WTC11 (cell line): ENCODE data around the gene CNTNAP2. TPM values are rescaled to one million over a fixed set of nuclear protein-coding genes. Genes with fewer than 3 reads are reported as not detected.

Source experiments
- ATAC-seq: fragments of 200-7000 bp; cut with Tn5 transposase; 2 replicates; pipeline ENCODE4 v1.10.0; 2021; ENCODE audit warnings: mild to moderate bottlenecking, moderate library complexity
- CTCF ChIA-PET: fragments of 300-600 bp; sonication (Branson Sonifier 250); formaldehyde crosslinking; loops from one replicate; lab custom pipeline; 2021; ENCODE audit warnings: antibody characterized with exemption; lab: Charles Lee
- POLR2A ChIA-PET: fragments of 350-600 bp; sonication (Branson Sonifier 250); formaldehyde crosslinking; loops from one replicate; lab custom pipeline; 2021; ENCODE audit warnings: antibody characterized with exemption; lab: Charles Lee
- DNase-seq: peaks from one replicate; pipeline ENCODE4 v3.0.0; 2021; ENCODE audit warnings: low spot score
- H3K27ac Mint-ChIP-seq: 2 replicates; pipeline ENCODE4 v1.8.0; 2021; ENCODE audit warnings: mixed read lengths
- H3K27me3 Mint-ChIP-seq: 2 replicates; pipeline ENCODE4 v1.8.0; 2021; ENCODE audit warnings: low read depth, mild to moderate bottlenecking, moderate library complexity, mixed read lengths
- H3K36me3 Mint-ChIP-seq: 2 replicates; pipeline ENCODE4 v1.8.0; 2021; ENCODE audit warnings: mixed read lengths
- H3K4me1 Mint-ChIP-seq: 2 replicates; pipeline ENCODE4 v1.8.0; 2022; ENCODE audit warnings: mixed read lengths
- H3K4me3 Mint-ChIP-seq: 2 replicates; pipeline ENCODE4 v1.8.0; 2021; ENCODE audit warnings: mild to moderate bottlenecking, moderate library complexity, mixed read lengths
- H3K9me3 Mint-ChIP-seq: 2 replicates; pipeline ENCODE4 v1.8.0; 2021; ENCODE audit warnings: mixed read lengths
- AFF4 ChIP-seq: sonication (generic); formaldehyde crosslinking; IDR thresholded peaks from 2 replicates; pipeline ENCODE4 v1.8.1; 2023; ENCODE audit warnings: mild to moderate bottlenecking, missing genetic modification reagents, borderline replicate concordance
- ATF3 ChIP-seq: sonication (generic); formaldehyde crosslinking; conservative IDR thresholded peaks from 2 replicates; pipeline ENCODE4 v1.8.1; 2022; ENCODE audit warnings: mild to moderate bottlenecking, missing genetic modification reagents
- CBFB ChIP-seq: sonication (generic); formaldehyde crosslinking; IDR thresholded peaks from 2 replicates; pipeline ENCODE4 v1.8.1; 2022; ENCODE audit warnings: mild to moderate bottlenecking, low read depth, missing genetic modification reagents
- CREM ChIP-seq: sonication (generic); formaldehyde crosslinking; IDR thresholded peaks from 2 replicates; pipeline ENCODE4 v1.8.1; 2022; ENCODE audit warnings: mild to moderate bottlenecking, missing genetic modification reagents, moderate library complexity
- E2F1 ChIP-seq: sonication (generic); formaldehyde crosslinking; IDR thresholded peaks from 2 replicates; pipeline ENCODE4 v1.8.0; 2022; ENCODE audit warnings: mild to moderate bottlenecking, missing genetic modification reagents
- FOXJ3 ChIP-seq: sonication (generic); formaldehyde crosslinking; IDR thresholded peaks from 2 replicates; pipeline ENCODE4 v1.9.0; 2021; ENCODE audit warnings: missing genetic modification reagents, mild to moderate bottlenecking, borderline replicate concordance
- FOXP4 ChIP-seq: sonication (generic); formaldehyde crosslinking; IDR thresholded peaks from 2 replicates; pipeline ENCODE4 v1.8.0; 2022; ENCODE audit warnings: mild to moderate bottlenecking, missing genetic modification reagents
- KAT7 ChIP-seq: sonication (generic); formaldehyde crosslinking; IDR thresholded peaks from 2 replicates; pipeline ENCODE4 v1.8.1; 2023; ENCODE audit warnings: missing genetic modification reagents, mild to moderate bottlenecking, borderline replicate concordance
- MXD4 ChIP-seq: fragments of 250-450 bp; sonication (Bioruptor Pico); IDR thresholded peaks from 2 replicates; pipeline ENCODE4 v1.8.0; 2021; ENCODE audit warnings: mild to moderate bottlenecking, moderate library complexity, borderline replicate concordance
- MYBL2 ChIP-seq: sonication (generic); formaldehyde crosslinking; IDR thresholded peaks from 2 replicates; pipeline ENCODE4 v1.8.1; 2023; ENCODE audit warnings: mild to moderate bottlenecking, moderate library complexity, missing genetic modification reagents
- NFATC4 ChIP-seq: fragments of 250-450 bp; sonication (Bioruptor Pico); IDR thresholded peaks from 2 replicates; pipeline ENCODE4 v1.9.0; 2021; ENCODE audit warnings: mild to moderate bottlenecking
- STAT6 ChIP-seq: sonication (generic); formaldehyde crosslinking; conservative IDR thresholded peaks from 2 replicates; pipeline ENCODE4 v1.8.1; 2023; ENCODE audit warnings: mild to moderate bottlenecking, low read depth, missing genetic modification reagents, moderate library complexity
- ZNF281 ChIP-seq: sonication (generic); formaldehyde crosslinking; IDR thresholded peaks from 2 replicates; pipeline ENCODE4 v1.8.0; 2023; ENCODE audit warnings: mild to moderate bottlenecking, missing genetic modification reagents
- ZNF416 ChIP-seq: fragments of 250-450 bp; sonication (Bioruptor Pico); IDR thresholded peaks from 2 replicates; pipeline ENCODE4 v1.9.0; 2021; ENCODE audit warnings: mild to moderate bottlenecking, inconsistent platforms
- total RNA-seq: library from RNA; stranded (reverse); gene quantifications from 3 replicates; pipeline ENCODE4 v1.2.3, GENCODE V29; 2021
- TF ChIP-seq, protein P1 (sequence below): sonication (generic); formaldehyde crosslinking; IDR thresholded peaks from 2 replicates; pipeline ENCODE4 v1.8.1; 2022; ENCODE audit warnings: low read depth, mild to moderate bottlenecking, moderate library complexity, missing genetic modification reagents, borderline replicate concordance
- TF ChIP-seq, protein P2 (sequence below): sonication (generic); formaldehyde crosslinking; IDR thresholded peaks from 2 replicates; pipeline ENCODE4 v1.8.1; 2022; ENCODE audit warnings: low read depth, missing genetic modification reagents, borderline replicate concordance
- TF ChIP-seq, protein P3 (sequence below): sonication (generic); formaldehyde crosslinking; IDR thresholded peaks from 2 replicates; pipeline ENCODE4 v1.8.1; 2023; ENCODE audit warnings: mild to moderate bottlenecking, missing genetic modification reagents

Gene CNTNAP2
- total RNA-seq, 1 experiment from 2014 or later, result 63.8 TPM

DNA sequence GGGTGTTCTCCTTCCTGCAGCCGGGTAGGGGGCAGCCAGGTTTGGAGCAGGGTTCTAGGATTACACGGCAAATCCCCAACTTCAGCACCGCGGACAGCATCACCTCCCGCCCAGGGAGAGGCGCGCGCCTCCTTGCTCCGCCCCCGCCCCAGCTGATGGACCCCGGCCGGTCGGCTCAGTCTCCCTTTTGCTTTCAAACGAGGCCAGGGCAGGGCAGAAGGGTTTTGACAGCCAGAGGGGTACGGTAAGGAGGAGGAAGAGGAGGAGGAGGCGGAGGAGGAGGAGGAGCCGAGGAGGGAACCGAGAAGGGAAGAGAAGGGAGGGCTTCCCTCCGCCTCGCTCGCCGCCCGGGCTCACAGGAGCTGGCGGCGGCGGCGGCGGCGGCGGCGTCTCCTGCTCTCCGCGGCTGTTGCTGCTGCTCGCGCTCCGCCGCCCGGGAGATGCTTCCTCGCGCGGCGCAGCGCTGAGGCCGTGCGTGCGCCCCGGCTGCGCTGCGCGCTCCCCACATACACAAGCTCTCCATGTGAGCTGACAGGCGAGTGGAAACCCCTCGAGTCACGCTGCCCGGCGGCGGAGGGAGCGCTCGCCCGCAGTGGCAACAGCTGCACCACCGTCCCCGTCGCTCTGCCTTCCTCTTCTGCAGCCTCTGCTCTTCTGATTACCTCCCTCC, 615 bp upstream of the CNTNAP2 start:
- H3K27me3 Mint-ChIP-seq, result peaks cover 32% of the 10 kb centered on the region
- H3K27ac Mint-ChIP-seq, result no peak overlapping the region
- TF ChIP-seq, protein P1, sequence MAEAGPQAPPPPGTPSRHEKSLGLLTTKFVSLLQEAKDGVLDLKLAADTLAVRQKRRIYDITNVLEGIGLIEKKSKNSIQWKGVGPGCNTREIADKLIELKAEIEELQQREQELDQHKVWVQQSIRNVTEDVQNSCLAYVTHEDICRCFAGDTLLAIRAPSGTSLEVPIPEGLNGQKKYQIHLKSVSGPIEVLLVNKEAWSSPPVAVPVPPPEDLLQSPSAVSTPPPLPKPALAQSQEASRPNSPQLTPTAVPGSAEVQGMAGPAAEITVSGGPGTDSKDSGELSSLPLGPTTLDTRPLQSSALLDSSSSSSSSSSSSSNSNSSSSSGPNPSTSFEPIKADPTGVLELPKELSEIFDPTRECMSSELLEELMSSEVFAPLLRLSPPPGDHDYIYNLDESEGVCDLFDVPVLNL (CRISPR knock-in tag), result 0 out of 2 replicates have a peak, but pooled peaks have one; percentile 33
- TF ChIP-seq, protein P2, sequence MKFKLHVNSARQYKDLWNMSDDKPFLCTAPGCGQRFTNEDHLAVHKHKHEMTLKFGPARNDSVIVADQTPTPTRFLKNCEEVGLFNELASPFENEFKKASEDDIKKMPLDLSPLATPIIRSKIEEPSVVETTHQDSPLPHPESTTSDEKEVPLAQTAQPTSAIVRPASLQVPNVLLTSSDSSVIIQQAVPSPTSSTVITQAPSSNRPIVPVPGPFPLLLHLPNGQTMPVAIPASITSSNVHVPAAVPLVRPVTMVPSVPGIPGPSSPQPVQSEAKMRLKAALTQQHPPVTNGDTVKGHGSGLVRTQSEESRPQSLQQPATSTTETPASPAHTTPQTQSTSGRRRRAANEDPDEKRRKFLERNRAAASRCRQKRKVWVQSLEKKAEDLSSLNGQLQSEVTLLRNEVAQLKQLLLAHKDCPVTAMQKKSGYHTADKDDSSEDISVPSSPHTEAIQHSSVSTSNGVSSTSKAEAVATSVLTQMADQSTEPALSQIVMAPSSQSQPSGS (CRISPR knock-in tag), result no peak
- TF ChIP-seq, protein P3, sequence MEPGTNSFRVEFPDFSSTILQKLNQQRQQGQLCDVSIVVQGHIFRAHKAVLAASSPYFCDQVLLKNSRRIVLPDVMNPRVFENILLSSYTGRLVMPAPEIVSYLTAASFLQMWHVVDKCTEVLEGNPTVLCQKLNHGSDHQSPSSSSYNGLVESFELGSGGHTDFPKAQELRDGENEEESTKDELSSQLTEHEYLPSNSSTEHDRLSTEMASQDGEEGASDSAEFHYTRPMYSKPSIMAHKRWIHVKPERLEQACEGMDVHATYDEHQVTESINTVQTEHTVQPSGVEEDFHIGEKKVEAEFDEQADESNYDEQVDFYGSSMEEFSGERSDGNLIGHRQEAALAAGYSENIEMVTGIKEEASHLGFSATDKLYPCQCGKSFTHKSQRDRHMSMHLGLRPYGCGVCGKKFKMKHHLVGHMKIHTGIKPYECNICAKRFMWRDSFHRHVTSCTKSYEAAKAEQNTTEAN, result peak; percentile 70
- TF ChIP-seq FOXJ3 (CRISPR knock-in tag) (no peak), KAT7 (CRISPR knock-in tag) (peak; percentile 48; the same call in 1 of the 2 replicates), STAT6 (CRISPR knock-in tag) (no peak), MXD4 (no peak), ZNF416 (CRISPR knock-in tag) (no peak), ZNF281 (CRISPR knock-in tag) (peak; percentile 79; the same call in 1 of the 2 replicates), MYBL2 (CRISPR knock-in tag) (peak; percentile 79; the same call in 1 of the 2 replicates), FOXP4 (peak; percentile 96), E2F1 (CRISPR knock-in tag) (peak; percentile 80; the same call in 1 of the 2 replicates), CREM (CRISPR knock-in tag) (peak; percentile 81; the same call in 1 of the 2 replicates), CBFB (peak; percentile 78; the same call in 1 of the 2 replicates), AFF4 (peak; percentile 81; the same call in 1 of the 2 replicates), ATF3 (CRISPR knock-in tag) (no peak), NFATC4 (CRISPR knock-in tag) (no peak)

More for the DNA sequence above, 615 bp upstream of the CNTNAP2 start:
- H3K9me3 Mint-ChIP-seq, result no peaks in the 10 kb centered on the region
- ChIA-PET CTCF (interaction anchor here (0.5 to 2.2 kb wide), 10 partner anchors 12 to 1134 kb away, joined by 3 to 17 read pairs (median 4); no protein-coding TSS in a partner anchor), POLR2A (interaction anchor here (0.6 kb wide), 1 partner anchor 14 kb away, joined by 3 read pairs; no protein-coding TSS in a partner anchor)
- H3K36me3 Mint-ChIP-seq, result no peaks in the 10 kb centered on the region
- peak; percentile 86 for ATAC-seq
- peaks cover 18% of the 10 kb centered on the region for H3K4me1 Mint-ChIP-seq
- DNase-seq, result peak; percentile 97
- H3K4me3 Mint-ChIP-seq, result peak overlapping the region; percentile 90
